A549 (cell line): ENCODE data around the gene GANAB.

Source experiments
- POLR2A ChIP-seq: IDR thresholded peaks from 2 replicates; pipeline ENCODE4 v1.6.1; 2012; ENCODE audit warnings: mild to moderate bottlenecking, low read length
- ZC3H11A ChIP-seq: fragments of 450-650 bp; IDR thresholded peaks from 2 replicates; pipeline ENCODE4 v1.6.1; 2014; ENCODE audit warnings: antibody characterized with exemption, mild to moderate bottlenecking
- ZSCAN20 ChIP-seq: fragments of 250-450 bp; sonication (Bioruptor Pico); IDR thresholded peaks from 2 replicates; pipeline ENCODE4 v1.8.0; 2022; ENCODE audit warnings: mild to moderate bottlenecking, moderate library complexity
- TF ChIP-seq, protein P1 (sequence below): fragments of >200 bp; sonication (Bioruptor Twin); formaldehyde crosslinking; IDR thresholded peaks from 3 replicates; pipeline ENCODE4 v1.5.1; 2016
- TF ChIP-seq, protein P2 (sequence below): fragments of 450-650 bp; IDR thresholded peaks from 2 replicates; pipeline ENCODE4 v1.6.1; 2014; ENCODE audit warnings: antibody characterized with exemption
- TF ChIP-seq, protein P3 (sequence below): IDR thresholded peaks from 2 replicates; pipeline ENCODE4 v1.6.1; 2012

DNA sequence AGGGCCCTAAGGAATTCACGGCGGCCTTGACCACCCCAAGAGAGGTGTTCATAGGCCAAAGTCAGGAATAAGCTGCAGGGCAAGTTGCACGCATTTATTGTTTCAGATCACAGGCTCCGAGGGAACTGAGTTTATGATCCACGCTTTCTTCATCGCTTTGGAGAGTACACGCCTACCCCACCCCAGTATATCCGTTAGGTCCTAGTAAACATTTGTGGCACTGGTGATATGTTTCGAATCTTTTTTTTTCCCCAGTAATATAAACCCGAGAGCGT, 805 bp downstream of the GANAB start:
- no peak for TF ChIP-seq ZC3H11A
- no peak for TF ChIP-seq ZSCAN20
- TF ChIP-seq, protein P1, sequence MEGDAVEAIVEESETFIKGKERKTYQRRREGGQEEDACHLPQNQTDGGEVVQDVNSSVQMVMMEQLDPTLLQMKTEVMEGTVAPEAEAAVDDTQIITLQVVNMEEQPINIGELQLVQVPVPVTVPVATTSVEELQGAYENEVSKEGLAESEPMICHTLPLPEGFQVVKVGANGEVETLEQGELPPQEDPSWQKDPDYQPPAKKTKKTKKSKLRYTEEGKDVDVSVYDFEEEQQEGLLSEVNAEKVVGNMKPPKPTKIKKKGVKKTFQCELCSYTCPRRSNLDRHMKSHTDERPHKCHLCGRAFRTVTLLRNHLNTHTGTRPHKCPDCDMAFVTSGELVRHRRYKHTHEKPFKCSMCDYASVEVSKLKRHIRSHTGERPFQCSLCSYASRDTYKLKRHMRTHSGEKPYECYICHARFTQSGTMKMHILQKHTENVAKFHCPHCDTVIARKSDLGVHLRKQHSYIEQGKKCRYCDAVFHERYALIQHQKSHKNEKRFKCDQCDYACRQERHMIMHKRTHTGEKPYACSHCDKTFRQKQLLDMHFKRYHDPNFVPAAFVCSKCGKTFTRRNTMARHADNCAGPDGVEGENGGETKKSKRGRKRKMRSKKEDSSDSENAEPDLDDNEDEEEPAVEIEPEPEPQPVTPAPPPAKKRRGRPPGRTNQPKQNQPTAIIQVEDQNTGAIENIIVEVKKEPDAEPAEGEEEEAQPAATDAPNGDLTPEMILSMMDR: no peak
- no peak for TF ChIP-seq POLR2A
- TF ChIP-seq, protein P2, sequence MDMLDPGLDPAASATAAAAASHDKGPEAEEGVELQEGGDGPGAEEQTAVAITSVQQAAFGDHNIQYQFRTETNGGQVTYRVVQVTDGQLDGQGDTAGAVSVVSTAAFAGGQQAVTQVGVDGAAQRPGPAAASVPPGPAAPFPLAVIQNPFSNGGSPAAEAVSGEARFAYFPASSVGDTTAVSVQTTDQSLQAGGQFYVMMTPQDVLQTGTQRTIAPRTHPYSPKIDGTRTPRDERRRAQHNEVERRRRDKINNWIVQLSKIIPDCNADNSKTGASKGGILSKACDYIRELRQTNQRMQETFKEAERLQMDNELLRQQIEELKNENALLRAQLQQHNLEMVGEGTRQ: no peak
- TF ChIP-seq, protein P3, sequence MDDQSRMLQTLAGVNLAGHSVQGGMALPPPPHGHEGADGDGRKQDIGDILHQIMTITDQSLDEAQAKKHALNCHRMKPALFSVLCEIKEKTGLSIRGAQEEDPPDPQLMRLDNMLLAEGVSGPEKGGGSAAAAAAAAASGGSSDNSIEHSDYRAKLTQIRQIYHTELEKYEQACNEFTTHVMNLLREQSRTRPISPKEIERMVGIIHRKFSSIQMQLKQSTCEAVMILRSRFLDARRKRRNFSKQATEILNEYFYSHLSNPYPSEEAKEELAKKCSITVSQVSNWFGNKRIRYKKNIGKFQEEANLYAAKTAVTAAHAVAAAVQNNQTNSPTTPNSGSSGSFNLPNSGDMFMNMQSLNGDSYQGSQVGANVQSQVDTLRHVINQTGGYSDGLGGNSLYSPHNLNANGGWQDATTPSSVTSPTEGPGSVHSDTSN: no peak
